Measurements from ENCODE around the gene GNAL. TPM values are rescaled to one million over a fixed set of nuclear protein-coding genes. Genes with fewer than 3 reads are reported as not detected.

GNAL gene
- total and polyA plus RNA-seq, 2 of the 4 experiments (the other 2 are of a cell fraction): 0.15 to 0.36 TPM

DNA sequence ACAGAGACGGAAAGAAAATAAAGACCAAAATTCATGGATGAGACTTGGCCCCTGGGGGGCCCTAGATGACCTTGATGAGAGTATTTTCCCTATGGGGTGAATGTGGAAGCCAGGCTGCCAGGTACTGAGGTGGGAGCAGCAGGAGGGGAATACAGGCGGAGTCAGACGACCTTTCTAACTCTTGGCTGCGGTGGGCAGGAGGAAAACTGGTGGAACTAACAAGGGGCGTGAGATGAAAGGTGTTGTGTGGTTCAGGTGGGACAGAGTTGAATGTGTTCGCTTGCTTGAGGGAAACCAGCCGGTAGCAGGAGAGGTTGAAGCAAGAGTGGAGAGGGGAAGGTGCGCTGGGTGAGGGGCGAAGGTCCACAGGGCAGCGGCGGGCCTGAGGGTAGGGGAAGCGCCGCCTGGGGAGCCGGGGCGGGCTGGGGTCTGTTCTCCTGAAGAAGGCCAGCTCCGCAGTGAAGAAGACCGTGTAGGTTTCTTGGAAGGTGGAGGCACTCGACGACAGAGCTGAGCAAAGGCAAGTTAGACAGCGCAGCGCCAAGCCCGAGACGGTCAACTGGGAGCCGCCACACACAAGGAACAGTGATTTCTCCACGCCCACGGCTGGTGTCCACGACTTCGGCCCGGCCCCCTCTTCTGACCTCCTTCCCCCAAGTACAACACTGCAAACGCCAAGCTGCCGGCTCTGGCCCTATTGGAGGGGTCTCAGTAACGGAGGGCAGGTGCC lies 61.7 kb downstream of the GNAL start:
- no peak for TF ChIP-seq MXI1 (IDR thresholded peaks at IDR 0.05; ENCODE audit: borderline replicate concordance, low read depth, low read length)
- no peak for TF ChIP-seq RAD21 (IDR thresholded peaks at IDR 0.05; ENCODE audit: low read length)
- no peak for TF ChIP-seq CHD1 (IDR thresholded peaks at IDR 0.05; ENCODE audit: low read depth, low read length)
- TF ChIP-seq SMC3 (IDR thresholded peaks at IDR 0.05; ENCODE audit: low read depth, low read length): no peak
- TF ChIP-seq, protein P1, sequence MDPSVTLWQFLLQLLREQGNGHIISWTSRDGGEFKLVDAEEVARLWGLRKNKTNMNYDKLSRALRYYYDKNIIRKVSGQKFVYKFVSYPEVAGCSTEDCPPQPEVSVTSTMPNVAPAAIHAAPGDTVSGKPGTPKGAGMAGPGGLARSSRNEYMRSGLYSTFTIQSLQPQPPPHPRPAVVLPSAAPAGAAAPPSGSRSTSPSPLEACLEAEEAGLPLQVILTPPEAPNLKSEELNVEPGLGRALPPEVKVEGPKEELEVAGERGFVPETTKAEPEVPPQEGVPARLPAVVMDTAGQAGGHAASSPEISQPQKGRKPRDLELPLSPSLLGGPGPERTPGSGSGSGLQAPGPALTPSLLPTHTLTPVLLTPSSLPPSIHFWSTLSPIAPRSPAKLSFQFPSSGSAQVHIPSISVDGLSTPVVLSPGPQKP (IDR thresholded peaks at IDR 0.05; ENCODE audit: borderline replicate concordance, low read depth, low read length): no peak
- no peak for TF ChIP-seq CEBPB (IDR thresholded peaks at IDR 0.05; ENCODE audit: low read depth, low read length)
- TF ChIP-seq RFX5 (IDR thresholded peaks at IDR 0.05; ENCODE audit: low read depth, low read length): no peak
- no peak for TF ChIP-seq BHLHE40 (IDR thresholded peaks at IDR 0.05; ENCODE audit: low read depth, low read length)
- TF ChIP-seq MAZ (IDR thresholded peaks at IDR 0.05; ENCODE audit: borderline replicate concordance, low read depth, low read length): no peak
- no peak for TF ChIP-seq POLR2A (IDR thresholded peaks at IDR 0.05; ENCODE audit: low read depth, low read length)
- TF ChIP-seq, protein P2, sequence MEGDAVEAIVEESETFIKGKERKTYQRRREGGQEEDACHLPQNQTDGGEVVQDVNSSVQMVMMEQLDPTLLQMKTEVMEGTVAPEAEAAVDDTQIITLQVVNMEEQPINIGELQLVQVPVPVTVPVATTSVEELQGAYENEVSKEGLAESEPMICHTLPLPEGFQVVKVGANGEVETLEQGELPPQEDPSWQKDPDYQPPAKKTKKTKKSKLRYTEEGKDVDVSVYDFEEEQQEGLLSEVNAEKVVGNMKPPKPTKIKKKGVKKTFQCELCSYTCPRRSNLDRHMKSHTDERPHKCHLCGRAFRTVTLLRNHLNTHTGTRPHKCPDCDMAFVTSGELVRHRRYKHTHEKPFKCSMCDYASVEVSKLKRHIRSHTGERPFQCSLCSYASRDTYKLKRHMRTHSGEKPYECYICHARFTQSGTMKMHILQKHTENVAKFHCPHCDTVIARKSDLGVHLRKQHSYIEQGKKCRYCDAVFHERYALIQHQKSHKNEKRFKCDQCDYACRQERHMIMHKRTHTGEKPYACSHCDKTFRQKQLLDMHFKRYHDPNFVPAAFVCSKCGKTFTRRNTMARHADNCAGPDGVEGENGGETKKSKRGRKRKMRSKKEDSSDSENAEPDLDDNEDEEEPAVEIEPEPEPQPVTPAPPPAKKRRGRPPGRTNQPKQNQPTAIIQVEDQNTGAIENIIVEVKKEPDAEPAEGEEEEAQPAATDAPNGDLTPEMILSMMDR (conservative IDR thresholded peaks at IDR 0.05; ENCODE audit: low read depth, low read length): no peak
- TF ChIP-seq NFE2L2 (IDR thresholded peaks at IDR 0.05; ENCODE audit: low read depth, low read length): no peak
- no peak for TF ChIP-seq FOS (IDR thresholded peaks at IDR 0.05; ENCODE audit: low read depth, low read length)
- TF ChIP-seq MAFK (IDR thresholded peaks at IDR 0.05; ENCODE audit: low read depth, low read length): no peak
- TF ChIP-seq USF2 (IDR thresholded peaks at IDR 0.05; ENCODE audit: low read depth, low read length): no peak

More for the DNA sequence above, 61.7 kb downstream of the GNAL start:
- no peak overlapping the region for H2BK20ac ChIP-seq (ENCODE audit: low read depth, low read length)
- H3K27ac ChIP-seq (ENCODE audit: insufficient read depth, low read length): no peak overlapping the region
- in situ Hi-C loops (cut with MboI; ENCODE audit: low sequenced_read_pairs): no loop called here
- no peak overlapping the region for H2AK9ac ChIP-seq (replicated peaks; ENCODE audit: low read depth, low read length, poor library complexity)
- no peak overlapping the region for H2BK5ac ChIP-seq (ENCODE audit: low read depth, low read length, poor library complexity, severe bottlenecking)
- no TSS peak for BruUV-seq (replicated peaks)
- no peak overlapping the region for H2BK15ac ChIP-seq (ENCODE audit: low read depth, low read length)
- no peak overlapping the region for H2BK120ac ChIP-seq (ENCODE audit: low read depth, low read length)
- no peak overlapping the region for H3K4me3 ChIP-seq (ENCODE audit: insufficient read depth, low read depth, low read length)
- no peak overlapping the region for H3K14ac ChIP-seq (replicated peaks; ENCODE audit: low read depth, low read length)
- H3K79me1 ChIP-seq (ENCODE audit: low read depth in 1 of 2, low read length in 2 of 2): no peaks in the 10 kb centered on the region
- no peaks in the 10 kb centered on the region for H3K4me1 ChIP-seq (ENCODE audit: control insufficient read depth, insufficient read depth, low read length)
- peaks cover 64% of the 10 kb centered on the region for H3K27me3 ChIP-seq (ENCODE audit: control insufficient read depth, insufficient read depth, low read length)
- no peak overlapping the region for H2AK5ac ChIP-seq (ENCODE audit: low read depth, low read length)
- no peak overlapping the region for H3K9ac ChIP-seq (ENCODE audit: low read depth, low read length)
- 89% methylated on average over 7 of the region's 32 CpGs; no CpG with 5 or more reads in 1 of the 2 experiments for WGBS, 2 experiments (ENCODE audit: extremely low coverage in 2 of 2, insufficient read length in 1 of 2)
- H3K9me1 ChIP-seq (ENCODE audit: insufficient read depth, low read length): no peaks in the 10 kb centered on the region
- ChIA-PET POLR2A (ENCODE audit: unreplicated experiment) (no interaction called here), CTCF (no interaction called here)
- H3K18ac ChIP-seq (ENCODE audit: low read depth, low read length): no peak overlapping the region
- H3K9me3 ChIP-seq (ENCODE audit: control insufficient read depth, insufficient read depth, low read length): no peaks in the 10 kb centered on the region; the same call in 1 of the 2 replicates
- DNase-seq (no peak), ATAC-seq (ENCODE audit: low read depth) (no peak)
- intact Hi-C loops (cut with micrococcal nuclease): no loop called here
- no peaks in the 10 kb centered on the region for H3K36me3 ChIP-seq (ENCODE audit: control insufficient read depth, insufficient read depth, low read length)
- no peak overlapping the region for H4K5ac ChIP-seq (ENCODE audit: low read depth, low read length)
- no peak overlapping the region for H3K4ac ChIP-seq (ENCODE audit: low read depth, low read length)
- H2AFZ ChIP-seq (replicated peaks; ENCODE audit: low read length, poor library complexity): no peak overlapping the region
- H3K23ac ChIP-seq (ENCODE audit: low read depth, low read length): no peak overlapping the region
- H3K56ac ChIP-seq (ENCODE audit: extremely low read depth, insufficient read depth, low read length): no peak overlapping the region
- dilution Hi-C loops (cut with HindIII; ENCODE audit: low sequenced_read_pairs, unreplicated experiment): no loop called here
- no peak overlapping the region for H4K8ac ChIP-seq (ENCODE audit: low read depth in 2 of 2, low read length in 2 of 2)
- no peaks in the 10 kb centered on the region for H4K20me1 ChIP-seq (ENCODE audit: insufficient read depth, low read length)
- no peak overlapping the region for H4K91ac ChIP-seq (ENCODE audit: insufficient read depth, low read depth, low read length)
- H3K4me2 ChIP-seq (ENCODE audit: low read depth, low read length): no peak overlapping the region
